ENCODE results near the gene VDAC1. TPM values are rescaled to one million over a fixed set of nuclear protein-coding genes. Genes with fewer than 3 reads are reported as not detected.
"Not testable (repeated sequence)": the region's sequence is repeated elsewhere in the genome, so short reads cannot be mapped to it uniquely, and the experiment has no call there.

VDAC1 gene
- 87.0 TPM for total RNA-seq

GRCh38 chr5:134004626-134005416, at the start of gene VDAC1:
VDAC1 (minus strand) TSS chr5:134004975; CDS start chr5:133993012, 11,963 bp downstream.
- peak; percentile 84 to 88 (median 87) for DNase-seq (ENCODE audit: low read depth in 2 of 3, low spot score in 2 of 3)

DNA sequence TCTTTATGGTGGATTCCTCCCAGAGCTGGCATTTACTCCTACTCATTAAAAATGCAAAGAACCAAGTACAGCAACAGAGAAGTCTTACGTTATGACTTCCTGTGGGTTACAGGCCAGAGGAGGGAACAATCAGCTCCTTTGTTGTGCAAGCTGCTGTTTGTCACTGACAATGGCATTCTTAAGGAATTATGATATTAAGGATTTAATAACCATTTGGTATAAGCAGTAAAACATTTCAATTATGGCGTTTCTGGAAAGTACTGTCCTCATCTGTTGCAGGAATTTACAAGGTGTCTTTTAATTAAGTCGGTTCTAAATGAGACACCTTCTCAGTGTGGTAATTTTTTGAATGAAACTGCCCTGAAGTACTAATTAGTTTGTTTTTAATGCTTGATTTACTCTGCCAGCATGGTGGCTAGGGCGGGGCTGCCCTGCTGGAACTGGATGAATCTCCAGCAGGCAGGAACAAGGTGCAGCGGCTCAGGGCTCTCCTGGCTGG, 49.1 kb upstream of the VDAC1 start:
- peak in 1 of 3 donors; percentile 15 for DNase-seq (ENCODE audit: low read depth in 2 of 3, low spot score in 2 of 3)

GRCh38 chr5:134053314-134053839, 48.6 kb upstream of the VDAC1 start:
- DNase-seq (ENCODE audit: low read depth in 2 of 3, low spot score in 2 of 3): no peak

- DNase-seq (ENCODE audit: low read depth in 2 of 3, low spot score in 2 of 3): no peak
These were observed 46.5 kb upstream of the VDAC1 start for GRCh38 chr5:134051305-134051704.

GRCh38 chr5:134048864-134049263, 44.1 kb upstream of the VDAC1 start:
- DNase-seq (ENCODE audit: low read depth in 2 of 3, low spot score in 2 of 3): no peak

- no peak for DNase-seq (ENCODE audit: low read depth in 2 of 3, low spot score in 2 of 3)
These were observed 42.9 kb upstream of the VDAC1 start for GRCh38 chr5:134047687-134048056.

GRCh38 chr5:134046801-134047686, 42.3 kb upstream of the VDAC1 start:
- no peak for DNase-seq (ENCODE audit: low read depth in 2 of 3, low spot score in 2 of 3)

- DNase-seq (ENCODE audit: low read depth in 2 of 3, low spot score in 2 of 3): no peak
These were observed 41.6 kb upstream of the VDAC1 start for GRCh38 chr5:134046330-134046729.

- no peak for DNase-seq (ENCODE audit: low read depth in 2 of 3, low spot score in 2 of 3)
These were observed 39.3 kb upstream of the VDAC1 start for GRCh38 chr5:134043793-134044792.

DNA sequence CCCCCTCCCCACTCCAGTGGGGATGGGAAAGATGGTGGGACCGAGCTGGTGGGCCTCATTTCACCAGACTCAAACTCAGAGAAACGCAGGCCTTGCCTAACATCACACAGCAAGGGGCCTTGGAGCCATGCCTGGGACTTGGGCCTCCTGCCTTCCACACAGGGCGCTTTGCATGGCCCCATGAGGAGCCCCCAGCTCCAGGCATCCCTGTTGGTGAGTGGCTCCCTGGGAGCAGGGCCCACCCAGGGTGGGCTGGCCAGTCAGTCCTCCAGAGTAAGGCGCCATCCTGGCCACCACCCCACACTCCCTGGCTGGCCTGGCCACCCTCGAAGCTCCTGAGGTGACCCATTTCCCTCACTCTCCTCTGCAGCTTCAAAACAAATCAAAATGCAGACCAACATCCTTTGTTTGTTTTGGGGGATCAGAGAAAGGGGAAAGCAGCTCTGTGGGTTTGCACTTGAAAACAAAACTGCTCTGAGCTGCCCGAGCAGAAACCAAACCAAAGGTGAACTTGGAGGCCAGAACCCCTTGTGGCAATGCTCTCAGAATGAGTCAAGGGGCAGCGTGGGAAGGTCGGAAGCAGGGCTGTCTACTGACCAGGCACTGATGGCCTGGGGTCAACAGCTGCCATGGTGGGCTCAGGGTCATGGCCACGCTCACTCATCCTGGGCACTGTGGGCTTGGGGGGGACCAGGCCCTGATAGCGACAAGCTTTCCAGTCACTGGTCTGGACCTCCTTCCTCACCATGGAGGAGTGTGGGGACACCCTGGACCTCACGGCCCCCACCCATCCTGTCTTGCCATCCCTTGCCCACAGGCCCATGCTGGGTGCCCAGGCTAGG, 37.0 kb upstream of the VDAC1 start:
- no peak for DNase-seq (ENCODE audit: low read depth in 2 of 3, low spot score in 2 of 3)

DNA sequence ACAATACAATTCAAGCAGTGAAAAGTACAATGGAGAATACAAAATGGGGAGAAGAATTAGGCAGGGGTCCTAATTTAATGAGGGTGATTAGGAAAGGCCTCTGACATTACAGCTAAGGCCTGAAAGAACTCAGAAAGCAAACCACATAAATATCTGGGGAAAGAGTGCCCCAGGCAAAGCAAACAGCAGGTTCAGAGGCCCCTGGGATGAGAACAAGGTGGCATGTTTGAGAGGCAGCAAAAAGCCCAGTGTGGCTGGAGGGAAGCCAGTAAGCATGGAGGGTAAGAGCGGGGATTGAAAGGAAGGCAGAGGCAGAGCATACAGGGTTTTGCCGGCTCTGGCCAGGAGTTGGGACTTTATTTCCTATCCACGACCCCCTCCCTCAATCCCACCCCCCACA, 33.4 kb upstream of the VDAC1 start:
- no peak for DNase-seq (ENCODE audit: low read depth in 2 of 3, low spot score in 2 of 3)

DNA sequence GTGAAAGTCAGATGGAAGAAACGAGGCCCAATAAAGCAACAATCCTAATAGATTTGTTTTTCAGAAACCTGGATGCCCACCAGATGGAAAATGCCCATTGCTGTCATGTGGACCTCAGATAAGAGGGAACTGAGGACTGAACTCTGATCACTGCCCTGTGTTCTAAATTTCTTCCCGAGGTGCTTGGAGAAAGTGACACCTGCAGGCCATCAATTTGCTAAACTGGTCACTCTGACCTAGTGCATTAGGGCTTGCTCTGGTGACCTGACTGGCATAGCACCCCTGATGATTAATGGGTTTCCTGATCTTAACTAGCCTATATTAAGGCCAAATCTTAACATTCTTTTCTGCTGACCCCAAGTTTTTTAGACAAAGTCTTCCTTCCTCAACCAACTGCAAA, 32.4 kb upstream of the VDAC1 start:
- DNase-seq (ENCODE audit: low read depth in 2 of 3, low spot score in 2 of 3): no peak

DNA sequence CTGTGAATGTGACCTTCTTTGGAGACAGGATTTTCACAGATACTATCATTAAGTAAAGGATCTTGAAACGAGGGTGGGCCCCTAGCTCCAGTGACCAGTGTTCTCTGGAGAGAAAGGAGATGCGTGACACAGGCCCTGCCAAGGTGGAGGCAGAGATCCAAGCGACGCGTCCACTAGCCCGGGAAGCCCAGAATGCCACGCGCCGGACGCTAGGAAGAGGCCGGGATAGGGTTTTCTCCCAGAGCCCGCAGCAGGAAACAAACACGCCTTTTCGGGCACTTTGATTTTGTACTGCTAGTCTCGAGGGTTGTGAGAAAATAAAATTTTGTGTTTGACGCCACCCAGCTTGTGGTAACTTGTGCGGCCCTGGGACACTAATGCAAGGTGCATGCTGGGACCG, 29.6 kb upstream of the VDAC1 start:
- no peak for DNase-seq (ENCODE audit: low read depth in 2 of 3, low spot score in 2 of 3)

DNA sequence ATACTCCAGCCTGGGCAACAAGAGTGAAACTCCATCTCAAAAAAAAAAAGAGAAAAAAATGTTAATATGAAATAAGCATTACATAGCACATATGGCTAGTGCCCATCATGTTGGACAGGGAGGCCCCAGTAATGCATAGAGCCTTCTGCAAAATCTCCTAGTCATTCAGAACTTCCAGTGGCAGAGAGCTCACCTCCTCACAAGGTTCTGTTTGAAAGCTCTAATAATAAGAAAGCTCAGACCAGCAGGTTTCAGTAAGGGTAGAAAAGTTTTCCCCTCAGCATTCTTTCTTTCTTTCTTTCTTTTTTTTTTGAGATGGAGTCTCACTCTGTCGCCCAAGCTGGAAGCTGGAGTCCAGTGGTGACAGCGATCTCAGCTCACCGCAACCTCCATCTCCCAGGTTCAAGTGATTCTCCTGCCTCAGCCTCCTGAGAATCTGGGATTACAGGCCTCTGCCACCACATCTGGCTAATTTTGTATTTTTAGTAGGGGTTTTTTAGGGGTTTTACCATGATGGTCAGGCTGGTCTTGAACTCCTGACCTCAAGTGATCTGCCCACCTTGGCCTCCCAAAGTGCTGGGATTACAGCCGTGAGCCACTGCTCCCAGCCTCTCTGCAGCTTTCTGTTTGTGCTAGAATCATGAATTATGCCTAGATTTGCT, 25.7 kb upstream of the VDAC1 start:
- DNase-seq (ENCODE audit: low read depth in 2 of 3, low spot score in 2 of 3): not testable (repeated sequence)

DNA sequence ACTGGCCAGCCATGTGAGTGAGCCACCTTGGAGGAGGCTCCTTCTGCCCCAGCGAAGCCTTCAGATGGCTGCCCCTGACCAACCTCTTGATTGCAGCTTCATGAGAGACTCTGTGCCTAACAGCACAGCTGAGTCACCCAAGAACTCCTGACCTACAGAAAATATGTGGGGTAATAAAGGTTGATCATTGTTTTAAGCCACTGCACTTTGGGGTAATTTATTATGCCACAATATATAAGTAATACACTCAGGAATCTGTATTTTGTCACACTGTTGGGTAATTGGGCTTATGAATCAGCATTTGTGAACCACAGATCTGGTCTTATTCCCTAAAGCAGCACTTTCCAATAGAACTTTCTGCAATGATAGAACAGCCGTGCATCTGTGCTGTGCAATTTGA, 24.4 kb upstream of the VDAC1 start:
- no peak for DNase-seq (ENCODE audit: low read depth in 2 of 3, low spot score in 2 of 3)

- no peak for DNase-seq (ENCODE audit: low read depth in 2 of 3, low spot score in 2 of 3)
These were observed 23.7 kb upstream of the VDAC1 start for GRCh38 chr5:134028496-134028895.

DNA sequence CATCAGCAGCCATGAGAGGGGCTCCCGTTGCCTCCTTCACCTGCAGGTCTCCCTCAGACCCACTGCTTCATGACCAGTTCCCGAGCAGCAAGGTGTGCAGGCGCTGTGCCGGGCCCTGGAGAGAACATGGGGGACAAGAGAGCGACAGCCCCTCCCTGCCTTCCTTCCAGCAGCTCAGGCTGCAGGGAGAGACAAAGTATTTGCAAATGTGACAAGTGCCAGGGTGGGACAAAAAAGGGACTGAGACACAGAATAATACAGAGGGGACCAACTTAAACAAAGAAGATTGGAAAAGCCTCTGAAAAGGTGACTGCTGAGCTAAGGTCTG, 22.5 kb upstream of the VDAC1 start:
- no peak for DNase-seq (ENCODE audit: low read depth in 2 of 3, low spot score in 2 of 3)

DNA sequence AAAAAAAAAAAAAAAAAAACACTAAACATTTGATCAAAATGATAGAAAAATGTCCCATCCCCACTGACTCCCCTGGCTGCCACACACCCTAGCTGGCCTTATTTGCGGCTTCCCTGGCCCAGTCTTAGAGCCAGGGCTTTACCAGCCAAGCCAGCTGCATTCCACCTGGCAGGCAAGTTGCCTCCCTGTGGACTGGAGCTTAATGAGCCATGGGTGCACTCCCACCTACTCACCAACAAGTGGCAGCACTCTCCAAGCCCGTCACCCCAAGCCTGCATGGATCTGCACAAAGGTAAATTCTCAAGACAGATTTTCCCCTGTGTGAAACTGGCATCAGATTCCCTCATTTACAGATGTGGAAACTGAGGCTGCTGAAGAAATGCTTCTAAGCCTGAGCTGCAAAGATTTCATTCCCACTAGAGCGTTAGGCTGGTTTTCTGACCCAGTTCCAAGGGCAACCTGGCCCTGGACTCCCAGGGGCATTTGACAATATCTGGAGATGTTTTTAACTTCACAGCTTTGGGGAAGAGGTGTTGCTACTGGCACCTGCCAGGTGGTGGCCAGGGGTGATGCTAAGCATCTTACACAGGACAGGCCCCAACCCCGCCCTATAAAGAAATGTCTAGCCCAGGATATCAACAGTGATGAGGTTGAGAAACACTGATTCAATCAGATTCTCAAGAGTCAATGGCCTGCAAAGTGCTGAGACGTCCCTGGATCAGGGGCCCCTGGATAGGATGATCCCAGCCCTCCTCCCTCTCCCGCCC, 21.9 kb upstream of the VDAC1 start:
- DNase-seq (ENCODE audit: low read depth in 2 of 3, low spot score in 2 of 3): peak in 2 of 3 donors; percentile 44 to 67
